GM18519 (cell line): ENCODE data around the gene DOC2A.

Experiments
- ATAC-seq: cut with Tn5 transposase; IDR thresholded peaks from one replicate; pipeline ENCODE4 v1.9.1; 2021; ENCODE audit warnings: mild to moderate bottlenecking, moderate library complexity; ENCODE audit not compliant: unreplicated experiment, low FRiP score

DOC2A gene

GRCh38 chr16:29990883-29991570, 19.8 kb downstream of the DOC2A start:
- no peak for ATAC-seq

GRCh38 chr16:29990034-29990433, 20.8 kb downstream of the DOC2A start:
- ATAC-seq = no peak

- no peak for ATAC-seq
Observed at GRCh38 chr16:29989111-29989858, 21.5 kb downstream of the DOC2A start.

- no peak for ATAC-seq
Observed at GRCh38 chr16:29988346-29989075, 22.3 kb downstream of the DOC2A start.

- ATAC-seq = no peak
Observed at GRCh38 chr16:29987371-29988085, 23.3 kb downstream of the DOC2A start.

GRCh38 chr16:29986931-29987330, 23.9 kb downstream of the DOC2A start:
- no peak for ATAC-seq

- ATAC-seq = no peak
Observed at GRCh38 chr16:29986231-29986630, 24.6 kb downstream of the DOC2A start.

GRCh38 chr16:29985271-29985811, 25.5 kb downstream of the DOC2A start:
- ATAC-seq = no peak

GRCh38 chr16:29984764-29985147, 26.1 kb downstream of the DOC2A start:
- no peak for ATAC-seq

- ATAC-seq = no peak
Observed at GRCh38 chr16:29984137-29984763, 26.6 kb downstream of the DOC2A start.

GRCh38 chr16:29983420-29984136, 27.2 kb downstream of the DOC2A start:
- no peak for ATAC-seq

- ATAC-seq = no peak
Observed at GRCh38 chr16:29982560-29983419, 28.0 kb downstream of the DOC2A start.

GRCh38 chr16:29978564-29979270, 32.1 kb downstream of the DOC2A start:
- no peak for ATAC-seq

GRCh38 chr16:29978081-29978480, 32.7 kb downstream of the DOC2A start:
- ATAC-seq = no peak

GRCh38 chr16:29977063-29977825, 33.6 kb downstream of the DOC2A start:
- ATAC-seq = no peak

GRCh38 chr16:29975811-29976511, 34.9 kb downstream of the DOC2A start:
- ATAC-seq = no peak

- ATAC-seq = no peak
Observed at GRCh38 chr16:29975134-29975538, 35.7 kb downstream of the DOC2A start.
